Hepatic stellate cell (primary cell): ENCODE measurements around the gene IRF9.

Source experiments
- DNase-seq: peaks from one replicate; pipeline ENCODE4 v3.0.0; 2011; ENCODE audit warnings: low spot score

The IRF9 gene

GRCh38 chr14:24160850-24161804, at the start of gene IRF9:
TSS of gene IRF9 (plus strand) at chr14:24161265. CDS start at chr14:24162145, 880 bp downstream.
- DNase-seq, result peak; percentile 98

- DNase-seq, result no peak
These were observed 47.7 kb upstream of the IRF9 start for GRCh38 chr14:24113379-24113800.

GRCh38 chr14:24113801-24114531, 47.1 kb upstream of the IRF9 start:
- DNase-seq, result peak; percentile 81

GRCh38 chr14:24114532-24115421, 46.3 kb upstream of the IRF9 start, which contains the start of the genes DCAF11 and NRL:
TSS of gene DCAF11 (plus strand) at chr14:24114777. CDS start at chr14:24115595, 818 bp downstream.
TSS of gene NRL (minus strand) at chr14:24114949. CDS start at chr14:24082848, 32,101 bp downstream.
- peak; percentile 99 for DNase-seq

- DNase-seq, result no peak
These were observed 45.5 kb upstream of the IRF9 start for GRCh38 chr14:24115422-24116127.

GRCh38 chr14:24116128-24116814, 44.8 kb upstream of the IRF9 start:
- no peak for DNase-seq

GRCh38 chr14:24117179-24117578, 43.9 kb upstream of the IRF9 start:
- no peak for DNase-seq

GRCh38 chr14:24119691-24120090, 41.4 kb upstream of the IRF9 start:
- no peak for DNase-seq

GRCh38 chr14:24121210-24121609, 39.9 kb upstream of the IRF9 start:
- no peak for DNase-seq

- no peak for DNase-seq
These were observed 38.6 kb upstream of the IRF9 start for GRCh38 chr14:24122416-24122815.

GRCh38 chr14:24122898-24123297, 38.2 kb upstream of the IRF9 start:
- DNase-seq, result no peak

GRCh38 chr14:24123424-24124417, 37.3 kb upstream of the IRF9 start:
- no peak for DNase-seq

- DNase-seq, result no peak
These were observed 34.1 kb upstream of the IRF9 start for GRCh38 chr14:24126939-24127338.

- DNase-seq, result no peak
These were observed 33.4 kb upstream of the IRF9 start for GRCh38 chr14:24127673-24128072.

GRCh38 chr14:24129410-24129998, 31.6 kb upstream of the IRF9 start:
- DNase-seq, result no peak

GRCh38 chr14:24130380-24130716, 30.7 kb upstream of the IRF9 start, which contains the start of gene FITM1:
TSS of gene FITM1 (plus strand) at chr14:24130659. CDS start at chr14:24131564, 905 bp downstream.
- no peak for DNase-seq

GRCh38 chr14:24130717-24131548, 30.1 kb upstream of the IRF9 start:
- DNase-seq, result no peak

GRCh38 chr14:24131549-24131966, 29.5 kb upstream of the IRF9 start:
- DNase-seq, result no peak
